ENCODE data around the gene ABCC4. TPM values are rescaled to one million over a fixed set of nuclear protein-coding genes. Genes with fewer than 3 reads are reported as not detected.

Gene ABCC4
- total RNA-seq, 1 experiment from 2014 or later, result 35.4 TPM

DNA sequence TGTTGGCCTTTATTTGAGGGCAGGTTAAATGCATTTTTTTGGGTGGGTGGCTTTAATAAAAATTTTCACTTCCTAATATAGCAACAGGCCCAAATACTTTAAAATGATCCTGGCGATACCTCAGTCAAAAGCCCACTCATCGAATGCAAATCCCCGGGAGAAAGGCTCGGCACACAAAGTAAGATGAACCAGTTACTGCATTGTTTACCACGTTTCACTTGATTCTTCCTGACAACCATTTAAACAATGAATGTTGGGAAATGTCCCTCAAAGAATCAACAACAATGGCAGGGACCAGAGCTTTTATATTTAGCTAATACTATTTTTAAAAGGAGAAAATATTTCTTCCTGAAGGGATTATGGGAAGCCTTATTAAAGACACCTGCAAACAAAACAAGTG is 187.7 kb downstream of the ABCC4 start:
- no peak for DNase-seq (ENCODE audit: low spot score)

DNA sequence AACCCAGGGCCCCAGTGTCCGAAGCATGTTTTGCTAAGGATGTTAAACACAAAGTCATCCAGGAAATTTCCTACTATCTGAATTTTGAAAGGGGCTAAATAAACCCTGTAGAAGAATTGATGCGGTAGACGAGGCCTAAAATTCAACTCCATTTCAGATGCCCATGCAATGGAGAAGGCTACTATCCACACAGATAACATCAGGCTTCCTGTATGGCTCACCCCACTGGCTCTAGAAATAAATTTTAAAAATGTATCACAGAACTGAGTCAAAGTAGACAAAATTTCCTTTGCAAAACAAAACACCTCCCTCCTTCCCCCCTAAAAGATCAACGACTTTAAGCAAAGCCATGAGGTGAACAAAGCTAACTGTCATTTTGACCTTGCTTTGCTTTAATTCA is 188.4 kb downstream of the ABCC4 start:
- DNase-seq (ENCODE audit: low spot score), result no peak

DNA sequence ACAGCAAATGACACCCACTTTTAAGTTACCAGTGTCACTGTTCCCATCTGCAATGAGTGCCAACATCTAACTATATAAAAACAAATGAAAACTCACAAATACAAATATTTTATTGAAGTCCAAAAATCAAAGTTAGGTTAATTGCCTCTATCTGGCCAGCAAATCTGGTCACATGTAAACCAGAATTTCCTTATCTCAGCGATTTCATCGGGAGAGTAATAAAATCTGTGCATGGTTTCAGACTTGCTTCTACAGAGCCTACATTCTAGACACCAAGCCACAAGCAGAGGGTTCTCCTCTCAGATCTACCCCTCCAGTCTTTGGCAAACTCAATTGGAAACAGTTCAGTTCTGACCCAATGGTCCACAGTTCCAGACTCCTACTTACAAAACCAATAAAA is 189.6 kb downstream of the ABCC4 start:
- no peak for DNase-seq (ENCODE audit: low spot score)

DNA sequence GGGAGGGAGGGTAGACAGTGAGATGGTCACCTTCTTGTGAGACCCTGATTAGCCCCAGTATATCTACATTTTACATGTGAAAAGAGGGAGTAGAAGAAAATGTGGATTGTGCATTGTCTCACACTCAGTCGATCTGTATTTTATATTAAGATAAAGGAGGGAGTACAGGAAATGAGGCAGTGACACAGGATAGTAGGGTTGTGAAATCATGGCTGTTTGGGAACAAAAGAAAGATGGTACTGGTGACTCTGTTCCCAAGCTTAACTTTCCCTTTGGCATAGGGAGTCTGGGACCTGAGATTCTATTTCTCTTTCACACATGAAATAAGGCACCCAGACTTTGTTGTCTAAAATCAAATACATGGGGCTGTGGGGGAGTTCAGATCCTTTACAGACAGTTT is 194.7 kb downstream of the ABCC4 start:
- no peak for DNase-seq (ENCODE audit: low spot score)

DNA sequence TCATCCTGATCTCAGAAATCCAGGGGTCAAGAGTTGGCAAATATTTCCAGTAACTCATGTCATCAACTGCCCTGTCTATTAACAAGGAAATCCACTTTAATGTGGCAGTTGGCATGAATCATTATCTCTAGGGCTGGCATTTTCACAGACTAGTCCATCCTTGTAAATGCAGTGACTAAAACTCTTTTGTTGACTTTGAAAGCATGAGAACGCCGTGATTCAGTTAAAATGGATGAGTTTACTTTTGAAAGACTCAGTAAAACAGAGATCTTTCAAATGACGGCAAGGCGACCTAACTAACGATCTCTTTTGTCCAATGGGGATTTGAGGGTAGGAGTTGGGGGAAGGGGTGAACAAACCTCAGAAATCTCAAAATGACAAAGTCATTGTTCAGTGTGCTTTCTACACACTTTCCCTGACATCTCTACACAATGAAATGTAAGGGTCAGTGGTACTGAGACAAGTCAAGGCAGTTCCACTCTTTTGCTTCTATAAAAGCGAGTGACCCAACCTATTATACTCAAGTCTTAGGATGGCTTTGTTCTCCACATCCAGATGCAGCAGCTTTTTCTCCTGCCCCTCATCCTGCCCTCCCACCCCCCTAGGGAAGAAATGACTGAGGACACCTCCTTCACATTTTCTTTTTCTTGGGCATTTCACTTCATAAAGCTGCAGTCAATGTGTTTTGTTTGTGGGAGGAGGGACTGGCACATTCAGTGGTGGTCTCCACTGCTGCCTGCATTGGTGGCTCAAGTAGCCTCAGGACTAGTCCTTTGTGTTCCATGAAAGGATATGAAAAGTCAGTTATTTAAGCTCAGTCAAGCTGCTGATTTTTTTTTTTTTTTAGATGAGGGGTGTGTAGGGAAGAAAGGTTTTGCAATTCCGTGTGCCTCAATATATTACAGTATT is 200.5 kb downstream of the ABCC4 start:
- DNase-seq (ENCODE audit: low spot score), result no peak

DNA sequence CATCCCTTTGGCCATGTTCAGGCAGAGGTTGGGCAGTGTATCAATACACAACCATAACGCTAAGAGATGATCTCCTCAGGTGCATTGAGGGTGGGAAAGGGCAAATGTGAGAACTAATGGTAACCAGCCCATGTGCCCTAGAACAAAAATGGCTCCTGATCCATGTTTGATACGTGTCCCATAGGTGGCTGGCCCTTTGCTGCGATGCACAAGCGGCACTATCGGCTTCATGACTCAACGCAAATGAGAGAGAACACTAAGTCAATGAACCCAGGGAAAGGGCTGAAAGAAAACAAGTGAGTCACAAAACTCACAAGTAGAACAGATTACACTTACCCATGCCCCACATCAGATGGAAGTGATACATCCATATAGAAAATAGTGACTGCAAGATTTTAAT is 201.7 kb downstream of the ABCC4 start:
- DNase-seq (ENCODE audit: low spot score), result no peak

DNA sequence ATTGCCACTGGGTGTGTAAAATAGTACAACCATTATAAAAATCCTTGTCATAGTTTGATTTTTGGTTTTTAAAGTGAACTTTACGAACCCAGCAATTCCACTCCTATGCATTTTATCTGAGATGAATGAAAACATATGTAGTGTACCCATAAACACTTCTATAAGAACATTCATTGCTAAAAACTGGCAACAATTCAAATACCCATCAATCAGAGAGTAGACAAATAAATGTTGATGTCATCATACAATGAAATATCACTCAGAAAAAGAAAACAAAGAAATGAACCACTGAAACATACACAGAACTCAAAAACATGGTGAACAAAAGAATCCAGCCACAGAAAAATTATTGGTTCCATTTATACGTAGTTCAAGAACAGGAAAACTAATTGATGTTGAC is 202.3 kb downstream of the ABCC4 start:
- DNase-seq (ENCODE audit: low spot score), result no peak

DNA sequence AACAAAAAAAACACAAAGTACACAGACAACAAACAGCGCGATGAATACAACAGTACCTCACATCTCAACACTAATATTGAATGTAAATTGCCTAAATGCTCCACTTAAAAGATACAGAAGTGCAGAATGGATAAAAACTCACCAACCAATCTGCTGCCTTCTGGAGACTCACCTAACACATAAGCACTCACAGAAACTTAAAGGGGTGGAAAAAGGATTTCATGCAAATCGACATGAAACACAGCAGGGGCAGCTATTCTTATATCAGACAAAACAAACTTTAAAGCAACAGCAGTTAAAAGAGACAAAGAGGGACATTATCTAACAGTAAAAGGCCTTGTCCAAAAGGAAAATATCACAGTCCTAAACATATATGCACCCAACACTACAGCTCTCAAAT is 209.5 kb downstream of the ABCC4 start:
- DNase-seq (ENCODE audit: low spot score), result no peak

DNA sequence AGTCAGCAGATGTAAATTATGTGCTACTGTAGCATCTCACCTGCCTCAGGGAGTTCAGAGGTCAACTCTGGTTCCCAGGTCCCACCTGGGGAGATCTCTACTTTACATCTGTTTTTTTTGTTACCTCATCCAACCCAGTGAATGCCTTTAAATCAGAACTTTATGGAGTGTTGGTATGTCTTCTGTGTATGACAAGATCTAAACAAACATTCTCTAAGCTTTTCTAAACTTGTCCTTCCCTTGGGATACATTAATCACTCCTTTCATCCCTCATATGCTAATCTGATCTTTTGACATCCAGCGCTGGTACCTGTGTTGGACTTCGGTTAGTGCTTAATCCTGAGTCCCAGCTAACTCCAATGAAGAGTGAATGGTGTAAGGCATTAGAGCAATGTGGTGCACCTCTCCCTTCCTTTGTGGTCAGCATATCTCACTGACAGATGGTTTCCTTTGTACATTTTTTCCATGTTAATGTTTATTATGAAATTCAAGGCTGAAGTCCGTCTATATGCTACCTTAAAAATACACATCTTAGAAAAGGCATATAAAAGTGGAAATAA is 213.4 kb downstream of the ABCC4 start:
- DNase-seq (ENCODE audit: low spot score), result no peak

DNA sequence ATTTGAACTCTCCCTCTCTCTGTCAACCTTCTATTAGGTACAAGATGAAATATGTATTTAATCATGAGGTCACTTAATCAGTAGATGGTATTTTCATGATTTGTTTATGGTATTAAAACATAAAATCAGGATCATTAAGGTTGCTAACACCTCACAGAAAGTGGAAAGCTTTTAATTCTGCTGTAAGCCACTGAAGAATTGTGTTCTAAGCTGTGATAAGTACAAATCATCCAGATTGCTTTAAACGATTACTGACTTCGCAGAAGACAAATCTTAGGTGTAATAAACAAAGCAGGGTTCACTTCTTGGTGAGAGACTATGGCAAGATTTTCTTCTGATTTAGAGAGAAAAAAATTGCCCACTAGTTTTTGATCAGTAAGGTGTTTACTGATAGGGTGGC is 214.5 kb downstream of the ABCC4 start:
- no peak for DNase-seq (ENCODE audit: low spot score)

DNA sequence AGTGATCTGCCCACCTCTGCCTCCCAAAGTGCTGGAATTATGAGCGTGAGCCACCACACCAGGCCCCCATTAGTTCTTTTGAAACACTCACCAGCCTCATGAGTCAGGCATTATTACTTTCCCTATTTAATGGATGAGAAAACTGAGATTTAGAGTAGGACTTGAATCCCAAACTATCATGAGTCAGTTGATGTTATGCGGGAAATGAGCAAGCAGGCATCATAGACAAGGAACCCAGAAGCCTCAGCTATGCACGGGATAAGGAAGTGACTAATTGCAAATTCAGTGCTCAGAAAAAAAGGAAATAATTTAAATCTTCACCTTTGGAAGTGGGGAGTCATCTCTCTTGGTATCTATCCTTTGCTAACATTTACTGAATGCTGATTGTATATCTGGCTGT is 217.5 kb downstream of the ABCC4 start:
- no peak for DNase-seq (ENCODE audit: low spot score)

DNA sequence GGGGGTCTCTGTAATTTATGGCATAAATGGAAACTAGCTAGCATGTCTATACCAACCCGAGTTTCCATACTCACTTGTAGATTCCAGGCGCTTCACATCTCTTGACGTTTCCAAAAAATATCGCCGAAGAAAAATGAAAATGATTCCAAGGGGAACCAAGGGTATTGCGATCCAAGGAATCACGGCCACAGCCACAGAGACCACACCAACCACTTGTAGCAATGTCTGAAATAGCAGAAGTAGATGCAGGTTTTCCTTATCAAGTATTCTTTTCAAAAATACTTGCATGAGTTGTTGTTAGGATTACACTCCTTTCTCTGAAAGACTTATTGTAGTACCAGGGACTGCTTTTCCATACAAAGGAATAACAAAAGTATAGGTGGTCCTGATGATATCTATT is 218.2 kb downstream of the ABCC4 start:
- no peak for DNase-seq (ENCODE audit: low spot score)

DNA sequence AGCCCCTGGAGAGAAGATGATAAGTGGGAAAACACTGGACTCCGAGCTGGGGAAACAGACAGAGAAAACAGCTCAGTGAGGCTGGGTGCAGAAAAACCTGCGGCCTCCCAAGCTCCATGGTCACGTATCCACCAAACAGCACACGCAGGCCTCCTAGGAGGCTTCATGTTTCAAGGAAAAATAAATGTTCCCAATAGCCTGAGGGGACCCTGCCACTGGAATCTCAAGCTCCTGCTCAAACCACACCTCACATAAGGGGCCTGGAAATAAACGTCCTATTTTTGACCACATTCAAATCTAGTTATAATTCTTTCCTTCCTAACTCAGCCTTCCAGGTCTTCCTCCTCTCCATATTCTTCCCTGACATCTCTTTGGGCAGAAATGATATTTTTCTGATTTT is 225.7 kb downstream of the ABCC4 start:
- no peak for DNase-seq (ENCODE audit: low spot score)

DNA sequence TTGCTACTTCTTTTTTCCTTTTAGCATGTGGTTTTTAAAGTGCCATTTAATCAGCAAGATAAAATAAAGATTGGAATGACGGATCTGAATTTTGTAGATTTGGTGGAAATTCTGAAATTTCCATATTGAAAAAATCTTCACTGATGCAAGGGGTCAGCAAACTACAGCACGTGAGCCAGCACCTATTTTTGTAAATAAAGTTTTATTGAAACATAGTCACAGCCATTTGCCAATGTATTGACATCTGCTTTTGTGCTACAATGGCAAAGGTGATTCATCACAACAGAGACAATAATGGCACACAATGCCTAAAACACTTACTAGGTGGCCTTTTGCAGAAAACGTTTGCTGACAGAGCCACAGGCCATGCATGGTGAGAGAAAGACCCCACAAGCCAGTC is 226.4 kb downstream of the ABCC4 start:
- DNase-seq (ENCODE audit: low spot score), result no peak

DNA sequence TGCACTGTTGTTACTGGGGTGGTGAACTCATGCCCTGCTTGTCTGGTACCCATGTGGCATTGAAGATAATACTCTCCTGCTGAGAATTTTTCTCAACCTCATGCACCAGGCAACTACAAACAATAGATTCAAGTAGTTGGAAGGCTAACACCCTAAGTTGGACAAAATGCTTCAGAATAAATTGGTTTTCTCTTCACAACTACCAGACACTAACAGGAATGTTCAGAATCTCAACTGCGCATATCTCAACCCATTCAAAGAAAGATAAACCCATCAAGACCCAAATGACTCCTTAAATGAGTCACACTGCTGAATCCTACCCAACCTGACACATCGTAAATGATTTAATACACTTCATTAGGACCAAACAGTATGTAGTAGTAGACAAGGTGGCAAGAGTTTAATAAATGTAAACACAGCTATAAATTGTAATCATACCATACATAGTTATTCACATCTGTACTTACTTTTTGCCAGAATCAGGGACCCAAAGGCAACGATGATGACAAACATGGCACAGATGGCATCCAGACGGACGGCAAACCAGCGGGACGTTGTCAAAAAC is 227.4 kb downstream of the ABCC4 start:
- DNase-seq (ENCODE audit: low spot score), result no peak

DNA sequence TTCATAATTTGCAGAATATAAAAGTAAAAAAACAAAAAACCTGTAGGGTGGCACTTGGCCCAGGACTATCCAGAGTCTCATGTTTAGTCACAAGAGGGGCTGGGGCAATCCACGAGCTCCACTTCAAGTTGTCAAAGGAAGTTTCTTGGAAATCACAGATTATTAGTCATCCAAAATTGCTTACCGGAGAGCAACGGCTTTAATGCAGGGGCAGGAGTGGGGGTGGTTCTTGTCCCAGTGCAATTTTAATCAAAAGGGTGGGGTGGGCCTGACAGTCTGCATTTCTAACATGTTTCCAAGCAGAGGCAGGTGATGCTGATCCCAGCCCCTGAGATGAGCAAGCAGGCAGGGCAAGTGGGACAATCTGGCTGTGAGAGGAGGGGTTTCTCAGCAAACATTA is 233.9 kb downstream of the ABCC4 start:
- no peak for DNase-seq (ENCODE audit: low spot score)

DNA sequence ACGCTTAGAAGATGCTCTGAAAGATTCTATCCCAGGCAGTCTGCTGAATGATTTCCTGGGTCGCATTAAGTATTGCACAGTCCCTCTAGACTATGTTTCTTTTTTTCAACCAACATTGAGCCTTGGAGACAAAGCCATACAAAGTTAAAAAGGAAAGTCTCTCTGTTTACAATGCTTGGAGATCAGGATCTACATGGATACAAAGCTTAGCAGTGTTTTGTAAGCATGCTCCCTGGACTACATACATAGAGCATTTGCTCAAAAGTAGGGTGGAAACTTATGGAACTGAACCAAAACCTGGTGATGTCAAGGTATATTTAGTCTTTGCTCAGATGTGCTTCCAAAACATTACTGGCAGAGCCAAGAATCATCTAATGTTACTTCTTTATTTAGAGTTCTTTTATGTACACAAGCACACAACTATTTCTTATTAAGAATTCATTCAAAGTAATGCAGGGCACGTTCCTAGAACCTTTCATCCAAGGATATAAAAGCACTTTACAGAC is 241.2 kb downstream of the ABCC4 start:
- DNase-seq (ENCODE audit: low spot score), result no peak

DNA sequence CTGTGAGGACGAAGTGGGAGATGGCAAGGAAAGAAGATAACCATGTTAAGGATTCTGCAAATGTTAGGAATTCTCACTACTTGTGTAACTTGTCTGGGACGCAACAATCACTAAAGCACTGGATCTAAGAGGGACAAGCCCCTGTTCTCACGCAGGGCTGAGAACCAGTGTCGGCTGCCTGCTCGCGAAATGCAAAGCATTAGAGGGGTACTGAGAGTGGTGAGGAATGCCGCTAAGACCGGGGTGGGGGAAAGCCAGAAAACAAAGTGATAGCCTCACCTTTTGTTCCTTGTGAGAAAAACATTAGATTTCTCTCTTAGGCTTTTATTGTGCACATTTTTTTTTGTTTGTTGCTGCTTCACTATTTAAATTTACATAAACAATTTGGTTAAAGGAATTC is 241.9 kb downstream of the ABCC4 start:
- no peak for DNase-seq (ENCODE audit: low spot score)

DNA sequence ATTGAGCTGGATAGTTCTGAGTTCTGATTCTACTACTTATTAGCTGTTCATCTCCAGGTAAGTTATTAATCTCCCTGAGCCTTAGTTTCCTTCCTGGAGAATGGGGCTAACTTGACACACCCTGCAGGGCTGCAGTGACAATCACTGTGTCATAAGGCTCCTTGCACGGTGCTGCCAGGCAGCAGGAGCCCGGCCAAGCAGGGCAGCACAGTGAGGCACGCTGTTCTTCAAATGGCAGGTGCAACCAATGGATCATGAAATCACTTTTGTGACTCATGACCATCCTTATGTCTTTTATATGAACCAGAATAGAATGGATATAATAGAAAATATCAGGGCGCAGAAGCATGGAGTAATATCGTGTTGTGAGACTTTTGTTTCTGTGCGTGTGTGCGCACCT is 242.6 kb downstream of the ABCC4 start:
- no peak for DNase-seq (ENCODE audit: low spot score)

DNA sequence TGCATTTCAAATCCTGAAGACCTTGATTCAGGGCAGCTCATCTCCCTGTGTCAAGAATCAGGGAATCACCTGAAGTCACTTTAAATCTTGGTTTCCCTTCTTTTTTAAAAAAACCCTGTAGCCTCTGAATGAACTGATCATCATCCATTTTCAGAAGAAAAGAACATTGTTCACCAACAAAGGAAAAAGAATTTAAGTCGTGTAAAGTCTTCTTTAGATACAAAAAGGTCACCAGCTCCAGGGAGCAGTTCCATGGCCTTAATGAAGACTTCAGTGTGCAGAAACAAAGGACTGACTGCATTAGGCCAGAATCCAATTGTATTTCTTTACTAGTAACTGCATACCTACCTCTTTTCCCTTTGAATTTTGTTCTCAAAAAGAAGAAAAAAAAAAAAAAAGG is 245.0 kb downstream of the ABCC4 start:
- no peak for DNase-seq (ENCODE audit: low spot score)

DNA sequence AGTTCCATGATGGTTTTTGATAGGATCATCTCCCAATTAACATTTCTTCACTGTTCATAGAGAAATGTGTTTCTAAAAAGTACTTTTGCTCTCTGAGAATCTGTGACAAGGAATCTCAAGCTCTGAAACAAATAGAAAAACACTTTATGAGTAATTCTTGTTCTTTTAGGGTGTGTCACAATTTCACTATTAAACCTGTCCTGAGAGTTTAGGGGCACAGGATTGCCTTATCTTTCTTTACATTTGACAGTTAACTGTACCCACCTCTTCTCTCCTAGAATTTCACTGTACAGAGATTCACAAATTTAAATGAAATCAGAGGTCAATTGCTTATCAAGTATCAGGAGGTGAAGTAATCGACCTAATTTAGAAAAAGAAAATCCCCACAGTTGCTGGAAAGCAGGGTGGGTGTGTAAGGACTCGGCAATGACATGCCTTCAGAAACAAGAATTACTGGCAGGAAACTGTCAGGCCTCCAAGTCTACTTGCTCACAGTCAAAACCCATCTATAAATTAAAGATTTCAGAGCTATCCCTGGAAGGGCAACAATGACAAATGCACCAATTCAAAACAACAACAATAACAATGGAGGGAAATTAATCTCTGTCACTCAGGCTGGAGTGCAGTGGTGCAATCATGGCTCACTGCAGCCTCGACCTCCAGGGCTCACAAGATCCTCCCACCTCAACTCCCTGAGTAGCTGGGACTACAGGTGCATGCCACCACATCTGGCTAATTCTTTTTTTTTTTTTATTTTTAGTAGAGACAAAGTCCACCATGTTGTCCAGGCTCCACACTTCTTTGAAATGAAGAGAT is 250.2 kb downstream of the ABCC4 start:
- no peak for DNase-seq (ENCODE audit: low spot score)

DNA sequence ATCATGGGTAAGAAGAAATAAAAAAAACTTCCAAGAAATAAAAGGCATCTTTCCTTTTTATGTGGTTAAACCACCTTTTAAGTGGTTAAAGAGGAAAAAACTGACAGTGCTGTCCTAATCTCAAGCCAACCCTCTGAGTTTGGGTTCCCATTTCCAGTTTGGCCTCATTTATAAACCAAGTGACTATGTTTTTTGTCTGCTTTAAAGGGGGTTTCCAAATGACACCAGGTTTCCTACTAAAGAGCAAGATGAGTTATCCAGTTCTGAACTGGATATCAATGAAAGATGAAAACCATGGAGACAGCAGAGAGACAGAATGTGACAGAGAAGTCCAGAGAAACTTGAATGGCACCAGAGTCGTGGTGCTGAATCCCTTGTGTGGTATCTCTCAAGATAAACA is 251.5 kb downstream of the ABCC4 start:
- DNase-seq (ENCODE audit: low spot score), result no peak
